ENCODE measurements around the gene SUSD2.
"Not testable (repeated sequence)": the region's sequence is repeated elsewhere in the genome, so short reads cannot be mapped to it uniquely, and the experiment has no call there.

SUSD2 gene

GRCh38 chr22:24181088-24181995 lies at the start of gene SUSD2:
Gene SUSD2 (plus strand): TSS chr22:24181487. CDS start chr22:24181520, 33 bp downstream.
- CTCF ChIA-PET = interaction anchor here (0.5 to 1.4 kb wide), 4 partner anchors 9 to 133 kb away, joined by 3 to 9 read pairs (median 3); no protein-coding TSS in a partner anchor
- DNase-seq (ENCODE audit: extremely low spot score) = peak; percentile 46
- POLR2A ChIA-PET = interaction anchor here (1.1 kb wide), 1 partner anchor 92 kb away, joined by 3 read pairs; no protein-coding TSS in a partner anchor
- TF ChIP-seq SP1 (IDR thresholded peaks at IDR 0.05) = no peak
- TF ChIP-seq ARNT (IDR thresholded peaks at IDR 0.05) = no peak
- no peak for TF ChIP-seq NFRKB (IDR thresholded peaks at IDR 0.05)
- TF ChIP-seq BHLHE40 (IDR thresholded peaks at IDR 0.05; ENCODE audit: borderline replicate concordance) = no peak
- no peak for TF ChIP-seq PKNOX1 (IDR thresholded peaks at IDR 0.05)
- TF ChIP-seq TARDBP (IDR thresholded peaks at IDR 0.05) = no peak

- ChIA-PET POLR2A (interaction anchor here (0.9 kb wide), 1 partner anchor 42 kb away, joined by 3 read pairs; no protein-coding TSS in a partner anchor), CTCF (interaction anchor here (0.8 to 1.6 kb wide), 2 partner anchors 21 to 42 kb away, joined by 3 to 5 read pairs; no protein-coding TSS in a partner anchor)
- TF ChIP-seq HDGF (IDR thresholded peaks at IDR 0.05; ENCODE audit: borderline replicate concordance) (no peak), L3MBTL2 (conservative IDR thresholded peaks at IDR 0.05) (no peak), NFRKB (IDR thresholded peaks at IDR 0.05) (no peak), SUZ12 (IDR thresholded peaks at IDR 0.05) (no peak), TARDBP (IDR thresholded peaks at IDR 0.05) (no peak), BHLHE40 (IDR thresholded peaks at IDR 0.05; ENCODE audit: borderline replicate concordance) (no peak), LEF1 (IDR thresholded peaks at IDR 0.05; ENCODE audit: borderline replicate concordance) (no peak)
- DNase-seq (ENCODE audit: extremely low spot score) = no peak
These were observed 47.9 kb upstream of the SUSD2 start for GRCh38 chr22:24133187-24133965.

GRCh38 chr22:24134090-24134846 lies 47.0 kb upstream of the SUSD2 start:
- TF ChIP-seq SP1 (IDR thresholded peaks at IDR 0.05) (no peak), FOXK2 (IDR thresholded peaks at IDR 0.05) (no peak), ZNF384 (IDR thresholded peaks at IDR 0.05) (no peak), PKNOX1 (IDR thresholded peaks at IDR 0.05) (no peak), ELF4 (IDR thresholded peaks at IDR 0.05) (no peak), BHLHE40 (IDR thresholded peaks at IDR 0.05; ENCODE audit: borderline replicate concordance) (no peak), FOXA1 (IDR thresholded peaks at IDR 0.05) (no peak)
- DNase-seq (ENCODE audit: extremely low spot score) = no peak
- POLR2A ChIA-PET = no interaction called here
- CTCF ChIA-PET = no interaction called here

GRCh38 chr22:24136533-24136932 lies 44.8 kb upstream of the SUSD2 start:
- POLR2A ChIA-PET = interaction anchor here (1.4 kb wide), 1 partner anchor 38 kb away, joined by 3 read pairs; no protein-coding TSS in a partner anchor
- DNase-seq (ENCODE audit: extremely low spot score); CTCF ChIA-PET: not testable (repeated sequence)

- no peak for DNase-seq (ENCODE audit: extremely low spot score)
- POLR2A ChIA-PET = no interaction called here
- no peak for TF ChIP-seq LEF1 (IDR thresholded peaks at IDR 0.05; ENCODE audit: borderline replicate concordance)
- no peak for TF ChIP-seq ZNF384 (IDR thresholded peaks at IDR 0.05)
- TF ChIP-seq ARNT (IDR thresholded peaks at IDR 0.05) = no peak
- no peak for TF ChIP-seq HDGF (IDR thresholded peaks at IDR 0.05; ENCODE audit: borderline replicate concordance)
- TF ChIP-seq FOXK2 (IDR thresholded peaks at IDR 0.05) = no peak
- TF ChIP-seq FOXA1 (IDR thresholded peaks at IDR 0.05) = no peak
- TF ChIP-seq PKNOX1 (IDR thresholded peaks at IDR 0.05) = no peak
- no peak for TF ChIP-seq CTBP1 (IDR thresholded peaks at IDR 0.05; ENCODE audit: borderline replicate concordance)
- TF ChIP-seq L3MBTL2 (conservative IDR thresholded peaks at IDR 0.05) = no peak
- TF ChIP-seq SUZ12 (IDR thresholded peaks at IDR 0.05) = no peak
- CTCF ChIA-PET = no interaction called here
These were observed 43.7 kb upstream of the SUSD2 start for GRCh38 chr22:24137595-24137994.

GRCh38 chr22:24138649-24139420 lies 42.5 kb upstream of the SUSD2 start:
- ChIA-PET POLR2A (no interaction called here), CTCF (no interaction called here)
- DNase-seq (ENCODE audit: extremely low spot score) = no peak
- TF ChIP-seq HDGF (IDR thresholded peaks at IDR 0.05; ENCODE audit: borderline replicate concordance) = no peak
- TF ChIP-seq ELF4 (IDR thresholded peaks at IDR 0.05) = no peak
- no peak for TF ChIP-seq NFRKB (IDR thresholded peaks at IDR 0.05)
- TF ChIP-seq CTBP1 (IDR thresholded peaks at IDR 0.05; ENCODE audit: borderline replicate concordance) = no peak
- TF ChIP-seq FOXK2 (IDR thresholded peaks at IDR 0.05) = no peak
- TF ChIP-seq SP1 (IDR thresholded peaks at IDR 0.05) = no peak
- no peak for TF ChIP-seq ARNT (IDR thresholded peaks at IDR 0.05)
- no peak for TF ChIP-seq TARDBP (IDR thresholded peaks at IDR 0.05)
- no peak for TF ChIP-seq PKNOX1 (IDR thresholded peaks at IDR 0.05)
- TF ChIP-seq FOXM1 (IDR thresholded peaks at IDR 0.05; ENCODE audit: borderline replicate concordance) = no peak
- no peak for TF ChIP-seq BHLHE40 (IDR thresholded peaks at IDR 0.05; ENCODE audit: borderline replicate concordance)
- no peak for TF ChIP-seq L3MBTL2 (conservative IDR thresholded peaks at IDR 0.05)
- no peak for TF ChIP-seq ZNF384 (IDR thresholded peaks at IDR 0.05)
- TF ChIP-seq LEF1 (IDR thresholded peaks at IDR 0.05; ENCODE audit: borderline replicate concordance) = no peak
